Progenitor cell of endocrine pancreas (in vitro differentiated cells): ENCODE data around the gene WDR83. TPM values are rescaled to one million over a fixed set of nuclear protein-coding genes. Genes with fewer than 3 reads are reported as not detected.
"Not testable (repeated sequence)": the region's sequence is repeated elsewhere in the genome, so short reads cannot be mapped to it uniquely, and the experiment has no call there.

ENCODE experiments used
- DNase-seq: peaks from one replicate; pipeline ENCODE4 v3.0.0; 2021; ENCODE audit warnings: low spot score; ENCODE audit not compliant: unreplicated experiment
- H3K27ac Mint-ChIP-seq: 2 replicates; pipeline ENCODE4 v1.8.0; 2021; ENCODE audit warnings: mild to moderate bottlenecking, moderate library complexity, mixed read lengths
- H3K27me3 Mint-ChIP-seq: 2 replicates; pipeline ENCODE4 v1.8.0; 2021; ENCODE audit warnings: mixed read lengths
- H3K36me3 Mint-ChIP-seq: 2 replicates; pipeline ENCODE4 v1.8.0; 2022; ENCODE audit warnings: mixed read lengths; ENCODE audit not compliant: insufficient read depth
- H3K4me1 Mint-ChIP-seq: 2 replicates; pipeline ENCODE4 v1.8.0; 2021; ENCODE audit warnings: low read depth, mixed read lengths
- H3K4me3 Mint-ChIP-seq: 2 replicates; pipeline ENCODE4 v1.8.0; 2021; ENCODE audit warnings: low read depth, mild to moderate bottlenecking, moderate library complexity, mixed read lengths
- H3K9me3 Mint-ChIP-seq: 2 replicates; pipeline ENCODE4 v1.8.0; 2021; ENCODE audit warnings: low read depth, mixed read lengths
- CTCF ChIP-seq: fragments of 200-600 bp; sonication (generic); IDR thresholded peaks from one replicate; pipeline ENCODE4 v1.5.0; 2021; ENCODE audit warnings: antibody characterized with exemption, mild to moderate bottlenecking; ENCODE audit not compliant: unreplicated experiment
- total RNA-seq: library from RNA; stranded (reverse); gene quantifications from 2 replicates; pipeline ENCODE4 v1.2.1, GENCODE V29; 2021

WDR83 gene
- total RNA-seq, 1 donor from 2014 or later: 17.2 TPM

- no peak for TF ChIP-seq CTCF
- H3K36me3 Mint-ChIP-seq: peaks cover 32% of the 10 kb centered on the region
Measured at GRCh38 chr19:12711187-12711586, 44.6 kb downstream of the WDR83 start.

GRCh38 chr19:12712077-12712476 is 45.5 kb downstream of the WDR83 start:
- not testable (repeated sequence) for H3K4me1 Mint-ChIP-seq, DNase-seq

More at GRCh38 chr19:12711187-12711586, 44.6 kb downstream of the WDR83 start:
- Mint-ChIP-seq H3K4me1 (no peaks in the 10 kb centered on the region), H3K9me3 (no peaks in the 10 kb centered on the region), H3K27me3 (no peaks in the 10 kb centered on the region), H3K4me3 (no peak overlapping the region), H3K27ac (no peak overlapping the region)
- no peak for DNase-seq

GRCh38 chr19:12713304-12713703 is 46.7 kb downstream of the WDR83 start:
- peaks cover 34% of the 10 kb centered on the region for H3K36me3 Mint-ChIP-seq
- H3K4me3 Mint-ChIP-seq, DNase-seq, H3K27me3 Mint-ChIP-seq, H3K9me3 Mint-ChIP-seq, H3K27ac Mint-ChIP-seq, H3K4me1 Mint-ChIP-seq: not testable (repeated sequence)

More at GRCh38 chr19:12712077-12712476, 45.5 kb downstream of the WDR83 start:
- not testable (repeated sequence) for H3K27me3 Mint-ChIP-seq, H3K27ac Mint-ChIP-seq, H3K9me3 Mint-ChIP-seq, H3K4me3 Mint-ChIP-seq
- H3K36me3 Mint-ChIP-seq: peaks cover 34% of the 10 kb centered on the region
- peak; percentile 47 for TF ChIP-seq CTCF

GRCh38 chr19:12715102-12715501 is 48.5 kb downstream of the WDR83 start:
- Mint-ChIP-seq H3K27ac (no peak overlapping the region), H3K27me3 (no peaks in the 10 kb centered on the region), H3K4me3 (no peak overlapping the region), H3K9me3 (no peaks in the 10 kb centered on the region), H3K36me3 (peaks cover 31% of the 10 kb centered on the region), H3K4me1 (peaks cover 3% of the 10 kb centered on the region)
- TF ChIP-seq CTCF: no peak
- no peak for DNase-seq

- Mint-ChIP-seq H3K27ac (no peak overlapping the region), H3K36me3 (peaks cover 27% of the 10 kb centered on the region), H3K27me3 (no peaks in the 10 kb centered on the region), H3K9me3 (no peaks in the 10 kb centered on the region), H3K4me3 (no peak overlapping the region), H3K4me1 (peaks cover 8% of the 10 kb centered on the region)
- no peak for TF ChIP-seq CTCF
- no peak for DNase-seq
Measured at GRCh38 chr19:12715929-12716328, 49.3 kb downstream of the WDR83 start.

- Mint-ChIP-seq H3K27ac (peak overlapping the region; percentile 95), H3K27me3 (no peaks in the 10 kb centered on the region), H3K4me3 (peak overlapping the region; percentile 72), H3K9me3 (no peaks in the 10 kb centered on the region), H3K4me1 (peaks cover 19% of the 10 kb centered on the region), H3K36me3 (peaks cover 7% of the 10 kb centered on the region)
- no peak for TF ChIP-seq CTCF
- no peak for DNase-seq
Measured at GRCh38 chr19:12720296-12720695, 53.7 kb downstream of the WDR83 start.
